ENCODE data around the gene AP2A2. TPM values are rescaled to one million over a fixed set of nuclear protein-coding genes. Genes with fewer than 3 reads are reported as not detected.

Gene AP2A2
- total RNA-seq, 1 donor from 2014 or later = 69.7 TPM

DNA sequence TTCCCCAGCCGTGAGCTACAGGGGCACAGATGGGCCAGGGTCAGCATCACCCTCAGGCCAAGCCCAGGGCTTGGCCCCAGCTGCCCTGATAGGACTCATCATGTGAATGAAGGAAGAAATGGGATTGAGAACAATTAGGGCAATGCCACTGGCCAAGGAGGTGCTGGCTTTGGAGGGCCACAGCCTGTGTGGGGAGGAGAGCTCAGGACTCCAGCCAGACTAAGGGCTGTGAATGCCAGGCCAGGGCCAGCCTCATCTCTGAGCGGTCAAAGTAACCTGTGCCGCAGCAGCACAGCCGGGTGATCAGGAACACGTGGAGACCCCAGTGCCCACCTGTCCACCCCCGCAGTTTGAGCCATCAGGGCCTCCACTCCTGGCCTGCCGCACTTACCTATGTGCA is 25.1 kb upstream of the AP2A2 start:
- Mint-ChIP-seq H3K4me1 (ENCODE audit: low read depth) (no peaks in the 10 kb centered on the region), H3K36me3 (ENCODE audit: low read depth) (peaks cover 27% of the 10 kb centered on the region), H3K4me3 (ENCODE audit: unreplicated experiment) (no peak overlapping the region), H3K27me3 (ENCODE audit: low read depth) (no peaks in the 10 kb centered on the region), H3K9me3 (ENCODE audit: low read depth) (no peaks in the 10 kb centered on the region), H3K27ac (ENCODE audit: unreplicated experiment) (no peak overlapping the region)
- TF ChIP-seq, protein P1, sequence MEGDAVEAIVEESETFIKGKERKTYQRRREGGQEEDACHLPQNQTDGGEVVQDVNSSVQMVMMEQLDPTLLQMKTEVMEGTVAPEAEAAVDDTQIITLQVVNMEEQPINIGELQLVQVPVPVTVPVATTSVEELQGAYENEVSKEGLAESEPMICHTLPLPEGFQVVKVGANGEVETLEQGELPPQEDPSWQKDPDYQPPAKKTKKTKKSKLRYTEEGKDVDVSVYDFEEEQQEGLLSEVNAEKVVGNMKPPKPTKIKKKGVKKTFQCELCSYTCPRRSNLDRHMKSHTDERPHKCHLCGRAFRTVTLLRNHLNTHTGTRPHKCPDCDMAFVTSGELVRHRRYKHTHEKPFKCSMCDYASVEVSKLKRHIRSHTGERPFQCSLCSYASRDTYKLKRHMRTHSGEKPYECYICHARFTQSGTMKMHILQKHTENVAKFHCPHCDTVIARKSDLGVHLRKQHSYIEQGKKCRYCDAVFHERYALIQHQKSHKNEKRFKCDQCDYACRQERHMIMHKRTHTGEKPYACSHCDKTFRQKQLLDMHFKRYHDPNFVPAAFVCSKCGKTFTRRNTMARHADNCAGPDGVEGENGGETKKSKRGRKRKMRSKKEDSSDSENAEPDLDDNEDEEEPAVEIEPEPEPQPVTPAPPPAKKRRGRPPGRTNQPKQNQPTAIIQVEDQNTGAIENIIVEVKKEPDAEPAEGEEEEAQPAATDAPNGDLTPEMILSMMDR (IDR thresholded peaks at IDR 0.05) = no peak
- DNase-seq (ENCODE audit: low spot score) = no peak

DNA sequence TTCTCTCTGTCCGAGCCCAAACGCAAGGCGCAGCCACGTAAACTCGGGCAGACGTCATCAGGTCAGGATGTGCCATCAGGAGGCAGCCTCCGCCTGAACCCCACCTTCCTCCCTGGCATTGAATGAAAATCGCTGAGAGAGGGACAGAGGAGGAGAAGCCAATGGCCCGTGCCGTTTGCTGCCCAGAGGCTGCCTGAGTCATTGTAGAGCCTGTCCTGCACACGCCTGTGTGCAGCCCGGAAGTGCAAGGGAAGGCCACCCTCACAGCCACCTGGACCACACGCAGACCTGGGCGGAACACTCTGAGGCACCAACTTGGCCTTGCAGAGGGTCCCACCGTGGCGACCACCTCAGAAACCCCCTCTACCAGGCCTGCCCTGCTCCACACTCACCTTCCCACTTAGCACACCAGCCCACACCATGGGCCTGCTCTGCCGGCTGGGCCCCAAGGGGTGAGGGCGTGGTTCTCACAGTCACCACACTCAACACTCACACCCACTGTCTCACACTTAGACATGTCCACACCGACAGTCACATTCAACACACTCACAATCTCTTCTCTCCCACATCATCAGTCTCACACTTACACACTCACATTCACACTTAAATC is 24.1 kb upstream of the AP2A2 start:
- DNase-seq (ENCODE audit: low spot score) = no peak
- Mint-ChIP-seq H3K4me3 (ENCODE audit: unreplicated experiment) (no peak overlapping the region), H3K36me3 (ENCODE audit: low read depth) (peaks cover 31% of the 10 kb centered on the region), H3K27me3 (ENCODE audit: low read depth) (no peaks in the 10 kb centered on the region), H3K4me1 (ENCODE audit: low read depth) (no peaks in the 10 kb centered on the region), H3K9me3 (ENCODE audit: low read depth) (no peaks in the 10 kb centered on the region), H3K27ac (ENCODE audit: unreplicated experiment) (no peak overlapping the region)
- TF ChIP-seq, protein P1 (IDR thresholded peaks at IDR 0.05) = no peak

DNA sequence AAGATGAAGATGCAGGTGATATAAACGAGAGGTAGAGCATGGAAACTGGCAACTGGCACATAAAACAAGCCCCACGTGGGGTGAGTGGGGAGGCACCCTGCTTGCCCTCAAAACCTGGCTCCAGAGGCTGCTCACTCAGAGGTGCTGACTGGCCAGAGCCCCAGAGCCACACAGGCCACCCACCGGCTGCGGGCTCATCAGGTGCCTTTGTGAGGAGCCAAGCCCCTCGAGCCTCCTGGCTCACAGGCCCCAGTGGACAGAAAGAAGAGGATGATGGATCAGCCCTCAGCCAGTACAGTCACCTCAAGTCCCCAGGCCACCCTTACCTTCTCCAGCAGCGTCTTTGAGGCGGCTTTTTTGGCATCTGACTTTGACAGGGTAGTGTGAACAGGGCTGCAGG is 21.3 kb upstream of the AP2A2 start:
- Mint-ChIP-seq H3K27ac (ENCODE audit: unreplicated experiment) (no peak overlapping the region), H3K9me3 (ENCODE audit: low read depth) (no peaks in the 10 kb centered on the region), H3K36me3 (ENCODE audit: low read depth) (peaks cover 29% of the 10 kb centered on the region), H3K4me1 (ENCODE audit: low read depth) (peaks cover under 1% of the 10 kb centered on the region), H3K27me3 (ENCODE audit: low read depth) (no peaks in the 10 kb centered on the region), H3K4me3 (ENCODE audit: unreplicated experiment) (no peak overlapping the region)
- TF ChIP-seq, protein P1 (IDR thresholded peaks at IDR 0.05) = no peak
- DNase-seq (ENCODE audit: low spot score) = no peak

DNA sequence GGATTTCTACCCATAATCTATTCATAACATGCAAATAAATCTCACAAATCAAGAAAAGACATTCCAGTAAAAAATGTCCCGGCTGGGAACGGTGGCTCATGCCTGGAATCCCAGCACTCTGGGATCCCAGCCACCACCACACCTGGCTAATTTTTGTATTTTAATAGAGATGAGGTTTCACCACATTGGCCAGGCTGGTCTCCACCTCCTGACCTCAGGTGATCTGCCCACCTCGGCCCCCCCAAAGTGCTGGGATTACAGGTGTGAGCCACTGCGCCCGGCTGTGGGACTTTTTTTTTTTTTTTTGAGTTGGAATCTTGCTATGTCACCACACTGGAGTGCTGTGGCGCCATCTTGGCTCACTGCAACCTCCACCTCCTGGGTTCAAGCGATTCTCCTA is 19.7 kb upstream of the AP2A2 start:
- no peak for DNase-seq (ENCODE audit: low spot score)
- Mint-ChIP-seq H3K4me3 (ENCODE audit: unreplicated experiment) (no peak overlapping the region), H3K36me3 (ENCODE audit: low read depth) (peaks cover 29% of the 10 kb centered on the region), H3K4me1 (ENCODE audit: low read depth) (peaks cover 5% of the 10 kb centered on the region), H3K27ac (ENCODE audit: unreplicated experiment) (no peak overlapping the region), H3K9me3 (ENCODE audit: low read depth) (no peaks in the 10 kb centered on the region), H3K27me3 (ENCODE audit: low read depth) (no peaks in the 10 kb centered on the region)
- TF ChIP-seq, protein P1 (IDR thresholded peaks at IDR 0.05) = no peak

DNA sequence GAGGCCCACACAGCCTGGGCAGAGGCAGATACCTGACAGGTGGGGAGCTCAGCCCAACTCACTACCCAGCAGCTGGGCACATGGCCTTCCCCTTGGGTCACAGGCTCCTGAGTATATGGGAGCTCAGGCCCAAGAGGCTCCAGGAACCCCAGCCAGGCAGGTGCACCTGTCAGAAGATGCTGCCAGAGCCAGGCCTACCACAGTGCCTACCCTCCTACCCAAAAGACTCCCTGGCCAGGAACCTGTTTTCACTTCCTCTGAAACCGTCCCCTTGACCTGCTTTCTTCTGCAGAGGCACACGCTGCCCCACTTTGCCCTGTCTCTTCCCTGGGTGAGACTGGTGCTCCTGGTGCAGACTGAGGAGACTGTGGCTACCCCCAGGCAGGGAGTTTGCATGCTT is 18.0 kb upstream of the AP2A2 start:
- TF ChIP-seq, protein P1 (IDR thresholded peaks at IDR 0.05) = no peak
- Mint-ChIP-seq H3K4me3 (ENCODE audit: unreplicated experiment) (no peak overlapping the region), H3K4me1 (ENCODE audit: low read depth) (peaks cover 11% of the 10 kb centered on the region)

More for the DNA sequence above, 18.0 kb upstream of the AP2A2 start:
- H3K36me3 Mint-ChIP-seq (ENCODE audit: low read depth) = peaks cover 15% of the 10 kb centered on the region
- DNase-seq (ENCODE audit: low spot score) = no peak
- no peak overlapping the region for H3K27ac Mint-ChIP-seq (ENCODE audit: unreplicated experiment)
- no peaks in the 10 kb centered on the region for H3K9me3 Mint-ChIP-seq (ENCODE audit: low read depth)
- no peaks in the 10 kb centered on the region for H3K27me3 Mint-ChIP-seq (ENCODE audit: low read depth)

All from chondrocyte (in vitro differentiated cells).